IMR-90 (cell line): ENCODE results near the gene RANBP2. TPM values are rescaled to one million over a fixed set of nuclear protein-coding genes. Genes with fewer than 3 reads are reported as not detected.

Experiments
- ATAC-seq: fragments of 200-7000 bp; cut with Tn5 transposase; 2 replicates; pipeline ENCODE4 v1.9.1; 2020; ENCODE audit warnings: low read depth, mild to moderate bottlenecking, moderate library complexity
- BruUV-seq: library from RNA; stranded (reverse); fragments of 400-500 nt; replicated peaks from 2 replicates; lab custom pipeline; 2021; lab: Mats Ljungman, UMichigan
- CTCF ChIA-PET: fragments of 300-600 bp; formaldehyde crosslinking; extraction: SDS; loops from one replicate; lab custom pipeline; 2021; ENCODE audit warnings: antibody characterized with exemption; lab: Yijun Ruan, JAX
- POLR2A ChIA-PET: fragments of 300-600 bp; sonication (Branson Sonifier 250); formaldehyde crosslinking; loops from one replicate; lab custom pipeline; 2022; ENCODE audit warnings: antibody characterized with exemption; ENCODE audit not compliant: unreplicated experiment; lab: Charles Lee
- DNase-seq: peaks from one replicate; pipeline ENCODE4 v3.0.0; 2013
- H2AFZ ChIP-seq: replicated peaks from 2 replicates; pipeline ENCODE3; 2013; ENCODE audit warnings: low read length, mild to moderate bottlenecking; ENCODE audit not compliant: poor library complexity
- H2AK5ac ChIP-seq: 2 replicates; pipeline ENCODE4 v1.6.1; 2013; ENCODE audit warnings: low read depth, low read length, inconsistent platforms
- H2AK9ac ChIP-seq: replicated peaks from 2 replicates; pipeline ENCODE3; 2013; ENCODE audit warnings: mild to moderate bottlenecking, low read depth, low read length, moderate library complexity; ENCODE audit not compliant: poor library complexity
- H2BK120ac ChIP-seq: 2 replicates; pipeline ENCODE4 v1.6.1; 2013; ENCODE audit warnings: low read depth, low read length, inconsistent platforms
- H2BK15ac ChIP-seq: 3 replicates; pipeline ENCODE4 v1.6.1; 2013; ENCODE audit warnings: low read depth, low read length, inconsistent platforms
- H2BK20ac ChIP-seq: 2 replicates; pipeline ENCODE4 v1.6.1; 2013; ENCODE audit warnings: low read depth, mild to moderate bottlenecking, inconsistent platforms, low read length, moderate library complexity
- H2BK5ac ChIP-seq: 2 replicates; pipeline ENCODE4 v1.6.1; 2013; ENCODE audit warnings: mild to moderate bottlenecking, low read depth, low read length, inconsistent platforms; ENCODE audit not compliant: poor library complexity, severe bottlenecking
- H3K14ac ChIP-seq: replicated peaks from 2 replicates; pipeline ENCODE4 v1.6.1; 2013; ENCODE audit warnings: low read depth, low read length, inconsistent platforms
- H3K18ac ChIP-seq: 2 replicates; pipeline ENCODE4 v1.6.1; 2013; ENCODE audit warnings: low read depth, low read length, control low read depth
- H3K23ac ChIP-seq: 2 replicates; pipeline ENCODE4 v1.6.1; 2013; ENCODE audit warnings: low read depth, low read length, inconsistent platforms
- H3K27ac ChIP-seq: 2 replicates; pipeline ENCODE4 v1.5.1; 2013; ENCODE audit warnings: mild to moderate bottlenecking, control low read depth, low read length; ENCODE audit not compliant: insufficient read depth
- H3K27me3 ChIP-seq: 2 replicates; pipeline ENCODE4 v1.6.1; 2013; ENCODE audit warnings: low read length; ENCODE audit not compliant: control insufficient read depth, insufficient read depth
- H3K36me3 ChIP-seq: 2 replicates; pipeline ENCODE4 v1.6.1; 2013; ENCODE audit warnings: low read length, mixed read lengths; ENCODE audit not compliant: control insufficient read depth, insufficient read depth
- H3K4ac ChIP-seq: 2 replicates; pipeline ENCODE4 v1.6.1; 2013; ENCODE audit warnings: low read depth, low read length, inconsistent platforms
- H3K4me1 ChIP-seq: 2 replicates; pipeline ENCODE4 v1.6.1; 2013; ENCODE audit warnings: low read length, mixed read lengths; ENCODE audit not compliant: control insufficient read depth, insufficient read depth
- H3K4me2 ChIP-seq: 2 replicates; pipeline ENCODE4 v1.6.1; 2013; ENCODE audit warnings: low read depth, mild to moderate bottlenecking, control low read depth, low read length, moderate library complexity
- H3K4me3 ChIP-seq: 2 replicates; pipeline ENCODE4 v1.5.1; 2013; ENCODE audit warnings: low read depth, mild to moderate bottlenecking, control low read depth, low read length, moderate library complexity; ENCODE audit not compliant: insufficient read depth
- H3K56ac ChIP-seq: 2 replicates; pipeline ENCODE4 v1.6.1; 2013; ENCODE audit warnings: low read length, inconsistent platforms; ENCODE audit not compliant: insufficient read depth; ENCODE audit errors: extremely low read depth
- H3K79me1 ChIP-seq, 2 experiments: 2 replicates each; pipeline ENCODE4 v1.6.1; 2013; ENCODE audit warnings: low read length in 2 of 2, inconsistent platforms in 1 of 2, low read depth in 1 of 2
- H3K9ac ChIP-seq: 2 replicates; pipeline ENCODE4 v1.6.1; 2013; ENCODE audit warnings: low read depth, low read length, control low read depth
- H3K9me1 ChIP-seq: 2 replicates; pipeline ENCODE4 v1.6.1; 2013; ENCODE audit warnings: low read length, inconsistent platforms; ENCODE audit not compliant: insufficient read depth
- H3K9me3 ChIP-seq: 2 replicates; pipeline ENCODE4 v1.6.1; 2013; ENCODE audit warnings: low read length; ENCODE audit not compliant: control insufficient read depth, insufficient read depth
- H4K20me1 ChIP-seq: 2 replicates; pipeline ENCODE4 v1.6.1; 2013; ENCODE audit warnings: low read length, inconsistent platforms; ENCODE audit not compliant: insufficient read depth
- H4K5ac ChIP-seq: 2 replicates; pipeline ENCODE4 v1.6.1; 2013; ENCODE audit warnings: mild to moderate bottlenecking, low read depth, low read length, control low read depth
- H4K8ac ChIP-seq, 2 experiments: 2 replicates each; pipeline ENCODE4 v1.6.1; 2013; ENCODE audit warnings: low read depth in 2 of 2, low read length in 2 of 2, control low read depth in 1 of 2, inconsistent platforms in 1 of 2
- H4K91ac ChIP-seq: 2 replicates; pipeline ENCODE4 v1.6.1; 2013; ENCODE audit warnings: low read depth, low read length, inconsistent platforms; ENCODE audit not compliant: insufficient read depth
- BHLHE40 ChIP-seq: fragments of 150-350 bp; IDR thresholded peaks from 2 replicates; pipeline ENCODE4 v1.6.1; 2016; ENCODE audit warnings: mild to moderate bottlenecking, low read depth, low read length
- CEBPB ChIP-seq: IDR thresholded peaks from 2 replicates; pipeline ENCODE4 v1.6.1; 2012; ENCODE audit warnings: low read depth, low read length, improper control_type of control experiment
- CHD1 ChIP-seq: IDR thresholded peaks from 2 replicates; pipeline ENCODE4 v1.6.1; 2012; ENCODE audit warnings: low read depth, low read length, improper control_type of control experiment
- CTCF ChIP-seq: conservative IDR thresholded peaks from 2 replicates; pipeline ENCODE4 v1.5.1; 2012; ENCODE audit warnings: mild to moderate bottlenecking, low read depth, low read length, improper control_type of control experiment
- FOS ChIP-seq: fragments of 150-350 bp; IDR thresholded peaks from 2 replicates; pipeline ENCODE4 v1.6.1; 2016; ENCODE audit warnings: low read depth, low read length
- MAFK ChIP-seq: IDR thresholded peaks from 2 replicates; pipeline ENCODE4 v1.6.1; 2012; ENCODE audit warnings: low read depth, low read length, improper control_type of control experiment
- MAZ ChIP-seq: IDR thresholded peaks from 2 replicates; pipeline ENCODE4 v1.6.1; 2012; ENCODE audit warnings: low read depth, mild to moderate bottlenecking, low read length, improper control_type of control experiment, moderate library complexity, borderline replicate concordance
- MXI1 ChIP-seq: IDR thresholded peaks from 2 replicates; pipeline ENCODE4 v1.6.1; 2012; ENCODE audit warnings: low read depth, mild to moderate bottlenecking, low read length, moderate library complexity, borderline replicate concordance
- NFE2L2 ChIP-seq: fragments of 150-350 bp; IDR thresholded peaks from 2 replicates; pipeline ENCODE4 v1.6.1; 2016; ENCODE audit warnings: low read depth, mild to moderate bottlenecking, low read length
- POLR2A ChIP-seq: IDR thresholded peaks from 2 replicates; pipeline ENCODE4 v1.6.1; 2012; ENCODE audit warnings: mild to moderate bottlenecking, low read depth, low read length
- RAD21 ChIP-seq: IDR thresholded peaks from 2 replicates; pipeline ENCODE4 v1.6.1; 2012; ENCODE audit warnings: low read length, improper control_type of control experiment
- RCOR1 ChIP-seq: IDR thresholded peaks from 2 replicates; pipeline ENCODE4 v1.6.1; 2012; ENCODE audit warnings: mild to moderate bottlenecking, low read length, improper control_type of control experiment; ENCODE audit not compliant: insufficient replicate concordance
- RFX5 ChIP-seq: IDR thresholded peaks from 2 replicates; pipeline ENCODE4 v1.8.0; 2012; ENCODE audit warnings: low read depth, mild to moderate bottlenecking, low read length, moderate library complexity
- WGBS, 2 experiments: methylation state at CpG; one replicate each; pipeline versions ENCODE4 v1.1.5 to v1.1.7; 2013; ENCODE audit warnings: missing lambda C conversion rate in 2 of 2; ENCODE audit not compliant: insufficient read length in 1 of 2; ENCODE audit errors: extremely low coverage in 2 of 2; 5-methylcytosine and 5-hydroxymethylcytosine counted together
- dilution Hi-C: fragments of 300-500 bp; cut with HindIII; formaldehyde crosslinking; loops from one replicate; pipeline ENCODE4 v1.14.3; 2018; ENCODE audit warnings: low sequenced_read_pairs; ENCODE audit not compliant: unreplicated experiment
- in situ Hi-C: fragments of 300-500 bp; cut with MboI; formaldehyde crosslinking; loops from 3 replicates; pipeline ENCODE4 v1.14.3; 2019; ENCODE audit warnings: low sequenced_read_pairs, inconsistent platforms, mixed read lengths
- intact Hi-C: fragments of 100-400 bp; cut with micrococcal nuclease; formaldehyde crosslinking; loops from 2 replicates; pipeline ENCODE4 v1.10.0; 2022
- polyA plus RNA-seq, 3 experiments: library from polyadenylated mRNA; depleted of rRNA; stranded (reverse); fragments of >200 nt; gene quantifications; 2 replicates each; pipeline ENCODE4 v1.2.3, GENCODE V29; 2012; ENCODE audit warnings: low replicate concordance in 1 of 3
- total RNA-seq: library from RNA; depleted of rRNA; stranded (reverse); fragments of >200 nt; gene quantifications from 2 replicates; pipeline ENCODE4 v1.2.3, GENCODE V29; 2012
- TF ChIP-seq, protein P1 (sequence below): fragments of 150-350 bp; IDR thresholded peaks from 2 replicates; pipeline ENCODE4 v1.6.1; 2016; ENCODE audit warnings: low read depth, mild to moderate bottlenecking, low read length, moderate library complexity, borderline replicate concordance
- TF ChIP-seq, protein P2 (sequence below): fragments of 150-350 bp; IDR thresholded peaks from 2 replicates; pipeline ENCODE4 v1.6.1; 2017; ENCODE audit warnings: mild to moderate bottlenecking, antibody characterized with exemption, low read length, low read depth

Gene RANBP2
- total and polyA plus RNA-seq, 2 of the 4 experiments (the other 2 are of a cell fraction) = 9.8 to 64.9 TPM

DNA sequence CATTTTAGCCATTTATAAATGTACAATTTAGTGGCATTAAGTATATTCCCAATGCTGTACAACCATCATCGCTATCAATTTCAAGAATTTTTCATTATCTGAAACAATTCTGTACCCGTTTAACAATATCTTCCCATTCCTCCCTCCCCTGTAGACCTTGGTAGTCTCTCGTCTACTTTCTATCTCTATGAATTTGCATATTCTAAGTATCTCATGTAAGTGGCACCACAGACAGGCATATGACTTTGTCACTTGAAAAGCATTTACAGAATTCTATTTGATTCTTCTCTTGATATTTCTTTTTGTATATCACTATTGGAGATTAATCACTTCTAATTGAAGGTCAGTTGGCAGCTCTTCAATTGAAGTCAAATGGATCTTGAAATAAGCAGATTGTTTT is 115.3 kb downstream of the RANBP2 start:
- Histone ChIP-seq H2BK5ac (no peak overlapping the region), H3K9me3 (no peaks in the 10 kb centered on the region), H3K4me1 (no peaks in the 10 kb centered on the region), H3K18ac (no peak overlapping the region), H2BK15ac (no peak overlapping the region), H2BK20ac (no peak overlapping the region), H3K23ac (no peak overlapping the region), H2AK9ac (no peak overlapping the region), H3K27me3 (no peaks in the 10 kb centered on the region), H4K8ac (no peak overlapping the region), H2AFZ (no peak overlapping the region), H3K36me3 (peaks cover 2% of the 10 kb centered on the region; the same call in 1 of the 2 replicates), H4K5ac (no peak overlapping the region), H2AK5ac (no peak overlapping the region), H3K4me3 (no peak overlapping the region), H3K4ac (no peak overlapping the region), H4K20me1 (no peaks in the 10 kb centered on the region), H3K79me1 (no peaks in the 10 kb centered on the region), H4K91ac (no peak overlapping the region), H3K4me2 (no peak overlapping the region), H2BK120ac (no peak overlapping the region), H3K14ac (no peak overlapping the region), H3K9me1 (no peaks in the 10 kb centered on the region), H3K27ac (no peak overlapping the region), H3K56ac (no peak overlapping the region), H3K9ac (no peak overlapping the region)
- 100% methylated on average over 1 of the region's 3 CpGs; no CpG with 5 or more reads in 1 of the 2 experiments for WGBS, 2 experiments
- intact Hi-C loops = no loop called here
- in situ Hi-C loops = no loop called here
- dilution Hi-C loops = no loop called here
- ChIA-PET CTCF (no interaction called here), POLR2A (no interaction called here)
- DNase-seq = no peak
- no peak for ATAC-seq
- BruUV-seq = no TSS peak
- TF ChIP-seq CHD1 (no peak), POLR2A (no peak), FOS (no peak), RFX5 (no peak), CTCF (no peak), MAZ (no peak), NFE2L2 (no peak), RAD21 (no peak), CEBPB (no peak), BHLHE40 (no peak), RCOR1 (no peak), MXI1 (no peak), MAFK (no peak)
- TF ChIP-seq, protein P1, sequence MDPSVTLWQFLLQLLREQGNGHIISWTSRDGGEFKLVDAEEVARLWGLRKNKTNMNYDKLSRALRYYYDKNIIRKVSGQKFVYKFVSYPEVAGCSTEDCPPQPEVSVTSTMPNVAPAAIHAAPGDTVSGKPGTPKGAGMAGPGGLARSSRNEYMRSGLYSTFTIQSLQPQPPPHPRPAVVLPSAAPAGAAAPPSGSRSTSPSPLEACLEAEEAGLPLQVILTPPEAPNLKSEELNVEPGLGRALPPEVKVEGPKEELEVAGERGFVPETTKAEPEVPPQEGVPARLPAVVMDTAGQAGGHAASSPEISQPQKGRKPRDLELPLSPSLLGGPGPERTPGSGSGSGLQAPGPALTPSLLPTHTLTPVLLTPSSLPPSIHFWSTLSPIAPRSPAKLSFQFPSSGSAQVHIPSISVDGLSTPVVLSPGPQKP = no peak
- TF ChIP-seq, protein P2, sequence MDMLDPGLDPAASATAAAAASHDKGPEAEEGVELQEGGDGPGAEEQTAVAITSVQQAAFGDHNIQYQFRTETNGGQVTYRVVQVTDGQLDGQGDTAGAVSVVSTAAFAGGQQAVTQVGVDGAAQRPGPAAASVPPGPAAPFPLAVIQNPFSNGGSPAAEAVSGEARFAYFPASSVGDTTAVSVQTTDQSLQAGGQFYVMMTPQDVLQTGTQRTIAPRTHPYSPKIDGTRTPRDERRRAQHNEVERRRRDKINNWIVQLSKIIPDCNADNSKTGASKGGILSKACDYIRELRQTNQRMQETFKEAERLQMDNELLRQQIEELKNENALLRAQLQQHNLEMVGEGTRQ = no peak
